GM10847 (cell line): ENCODE results near the gene LCP1.

Experiments used
- POLR2A ChIP-seq: IDR thresholded peaks from 2 replicates; pipeline ENCODE4 v1.6.1; 2011; ENCODE audit not compliant: insufficient read length; ENCODE audit errors: extremely low read depth

The LCP1 gene

GRCh38 chr13:46126056-46126455 lies 55.9 kb downstream of the LCP1 start:
- TF ChIP-seq POLR2A = no peak

- TF ChIP-seq POLR2A = peak; percentile 8
Observed at GRCh38 chr13:46124967-46125933, 56.7 kb downstream of the LCP1 start.

GRCh38 chr13:46124531-46124966 lies 57.4 kb downstream of the LCP1 start:
- TF ChIP-seq POLR2A = peak; percentile 54

- TF ChIP-seq POLR2A = no peak
Observed at GRCh38 chr13:46122304-46122703, 59.7 kb downstream of the LCP1 start.

GRCh38 chr13:46121597-46122163 lies 60.3 kb downstream of the LCP1 start:
- TF ChIP-seq POLR2A = no peak

- TF ChIP-seq POLR2A = no peak
Observed at GRCh38 chr13:46121033-46121432, 60.9 kb downstream of the LCP1 start.

GRCh38 chr13:46119883-46120614 lies 61.9 kb downstream of the LCP1 start:
- no peak for TF ChIP-seq POLR2A

GRCh38 chr13:46116653-46117502 lies 65.1 kb downstream of the LCP1 start:
- no peak for TF ChIP-seq POLR2A

- TF ChIP-seq POLR2A = no peak
Observed at GRCh38 chr13:46114613-46115012, 67.4 kb downstream of the LCP1 start.

GRCh38 chr13:46113596-46113995 lies 68.4 kb downstream of the LCP1 start:
- TF ChIP-seq POLR2A = no peak

- no peak for TF ChIP-seq POLR2A
Observed at GRCh38 chr13:46111151-46111550, 70.8 kb downstream of the LCP1 start.

- TF ChIP-seq POLR2A = no peak
Observed at GRCh38 chr13:46109451-46109850, 72.5 kb downstream of the LCP1 start.

- no peak for TF ChIP-seq POLR2A
Observed at GRCh38 chr13:46106839-46107371, 75.1 kb downstream of the LCP1 start.

GRCh38 chr13:46104868-46105267 lies 77.1 kb downstream of the LCP1 start, which contains the start of gene CPB2:
Gene CPB2 (minus strand): TSS chr13:46105033. CDS start chr13:46105009, 24 bp downstream.
- no peak for TF ChIP-seq POLR2A
